HuH-7.5 (cell line): ENCODE data around the gene MED12.

Experiments used
- DNase-seq: peaks from one replicate; pipeline ENCODE4 v3.0.0; 2011; ENCODE audit warnings: low spot score

Gene MED12

GRCh38 chrX:71118032-71118984, at the start of gene MED12:
MED12 (plus strand) TSS chrX:71118596; CDS start chrX:71118755, 159 bp downstream.
- DNase-seq: peak; percentile 60

- DNase-seq: no peak
Observed at GRCh38 chrX:71070531-71070930, 47.9 kb upstream of the MED12 start.

GRCh38 chrX:71081330-71082123, 36.9 kb upstream of the MED12 start:
- no peak for DNase-seq

- no peak for DNase-seq
Observed at GRCh38 chrX:71082124-71082647, 36.2 kb upstream of the MED12 start.

DNA sequence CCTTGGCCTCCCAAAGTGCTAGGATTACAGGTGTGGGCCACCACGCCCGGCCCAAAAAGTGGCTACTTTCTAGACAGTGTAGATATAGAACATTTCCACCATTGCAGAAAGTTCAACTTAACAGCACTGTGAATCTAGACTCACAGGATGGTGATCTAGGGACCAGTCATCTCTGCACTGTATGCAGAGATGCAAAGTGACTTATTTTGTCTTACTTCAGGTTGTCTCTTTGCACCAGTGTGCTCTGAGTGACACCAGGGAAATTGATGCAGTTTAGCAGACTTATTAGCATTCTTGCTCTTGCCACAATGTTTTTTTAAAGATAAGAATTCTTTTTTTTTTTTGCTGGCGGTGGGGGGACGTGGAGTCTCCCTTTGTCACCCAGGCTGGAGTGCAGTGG, 35.6 kb upstream of the MED12 start:
- DNase-seq: no peak

- DNase-seq: no peak
Observed at GRCh38 chrX:71085900-71086299, 32.5 kb upstream of the MED12 start.

DNA sequence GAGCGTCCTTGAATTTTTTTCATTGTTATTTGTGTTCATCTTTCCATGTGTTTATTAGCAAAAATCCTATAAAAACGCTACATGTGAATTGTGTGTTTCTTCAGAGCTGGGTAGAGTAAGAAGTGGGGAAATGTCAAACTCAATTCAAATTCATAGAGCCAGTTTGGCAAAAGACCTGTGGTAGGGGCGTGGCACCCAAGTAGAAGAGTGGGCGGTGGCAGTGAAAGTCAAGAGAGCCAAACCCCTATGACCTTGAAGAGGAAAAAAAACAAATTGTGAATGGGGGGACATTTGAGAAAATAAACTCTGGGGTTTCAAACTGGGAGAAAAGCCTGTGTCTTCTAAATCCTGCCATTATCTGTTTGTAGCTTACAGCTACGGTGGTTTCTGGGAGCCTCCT, 27.1 kb upstream of the MED12 start:
- DNase-seq: no peak

DNA sequence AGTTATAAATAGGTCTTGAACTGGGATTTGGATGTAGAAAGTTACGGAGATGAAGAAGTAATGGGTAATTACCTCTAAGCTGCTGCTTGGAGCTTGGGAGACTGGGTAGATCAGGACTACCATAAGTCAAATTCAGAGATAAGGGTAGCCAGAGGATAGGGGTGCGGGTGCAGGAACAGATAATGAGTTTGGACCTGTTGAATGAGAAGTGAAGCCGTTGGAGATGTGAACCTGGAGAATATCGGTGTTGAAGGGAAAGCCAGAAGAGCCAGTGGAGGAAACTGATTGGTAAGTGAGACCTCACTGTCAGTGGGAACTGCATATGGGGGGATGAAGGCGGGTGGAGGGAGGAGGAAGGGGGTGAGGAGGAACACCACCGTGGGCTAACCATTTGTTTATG, 23.4 kb upstream of the MED12 start:
- DNase-seq: no peak

DNA sequence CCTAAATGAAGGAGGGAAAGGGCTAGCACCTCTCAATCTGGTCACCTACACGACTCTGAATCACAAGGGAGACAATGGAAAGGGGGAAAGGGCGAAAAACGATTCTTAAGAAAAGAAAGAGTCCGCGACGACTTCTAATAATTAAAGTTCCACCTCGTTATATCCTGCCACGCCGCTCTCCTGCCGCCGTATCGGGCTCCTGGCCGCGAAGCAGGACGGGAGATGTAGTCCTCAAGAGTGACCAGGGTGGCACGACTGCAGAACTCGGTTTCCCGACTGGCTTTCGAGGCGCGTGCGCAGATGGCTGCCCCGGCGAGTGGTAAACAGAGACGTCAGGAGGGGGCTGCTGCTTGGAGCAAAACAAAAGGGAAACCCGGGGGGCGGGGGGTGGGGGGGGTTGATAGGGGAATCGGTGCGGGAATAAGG, 22.8 kb upstream of the MED12 start, which contains the start of gene FOXO4:
TSS of gene FOXO4 (plus strand) at position 297 of the 426 bp plus-strand sequence. CDS start 678 bp downstream, outside the sequence.
- DNase-seq: peak; percentile 81

DNA sequence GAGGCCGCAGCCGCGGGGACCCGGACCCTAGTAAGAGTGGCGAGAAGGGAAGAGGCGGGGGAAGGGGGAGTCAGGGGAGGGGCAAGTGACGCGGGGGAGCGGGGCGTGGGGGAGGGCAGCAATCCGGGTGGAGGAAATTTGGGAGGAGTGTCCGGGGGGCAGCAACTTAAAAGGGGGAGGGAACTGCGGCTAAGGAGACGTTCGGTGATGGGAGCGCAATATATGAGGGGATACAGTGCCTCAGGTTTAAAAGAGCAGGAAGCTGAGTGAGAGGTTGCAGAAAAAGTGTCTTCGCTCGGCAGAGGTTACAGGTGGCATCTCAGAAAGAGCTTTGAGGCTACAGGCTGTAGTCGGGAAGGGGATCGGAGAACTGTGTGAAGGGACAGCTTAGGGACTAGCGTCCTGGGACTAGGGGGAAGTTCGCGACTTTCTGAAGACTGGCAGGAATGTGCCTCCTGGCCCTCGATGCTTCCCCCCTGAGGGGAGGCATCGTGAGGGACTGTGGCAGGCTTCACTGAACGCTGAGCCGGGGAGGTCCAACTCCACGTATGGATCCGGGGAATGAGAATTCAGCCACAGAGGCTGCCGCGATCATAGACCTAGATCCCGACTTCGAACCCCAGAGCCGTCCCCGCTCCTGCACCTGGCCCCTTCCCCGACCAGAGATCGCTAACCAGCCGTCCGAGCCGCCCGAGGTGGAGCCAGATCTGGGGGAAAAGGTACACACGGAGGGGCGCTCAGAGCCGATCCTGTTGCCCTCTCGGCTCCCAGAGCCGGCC, 22.2 kb upstream of the MED12 start:
- peak; percentile 56 for DNase-seq

- DNase-seq: no peak
Observed at GRCh38 chrX:71096760-71097032, 21.7 kb upstream of the MED12 start.

DNA sequence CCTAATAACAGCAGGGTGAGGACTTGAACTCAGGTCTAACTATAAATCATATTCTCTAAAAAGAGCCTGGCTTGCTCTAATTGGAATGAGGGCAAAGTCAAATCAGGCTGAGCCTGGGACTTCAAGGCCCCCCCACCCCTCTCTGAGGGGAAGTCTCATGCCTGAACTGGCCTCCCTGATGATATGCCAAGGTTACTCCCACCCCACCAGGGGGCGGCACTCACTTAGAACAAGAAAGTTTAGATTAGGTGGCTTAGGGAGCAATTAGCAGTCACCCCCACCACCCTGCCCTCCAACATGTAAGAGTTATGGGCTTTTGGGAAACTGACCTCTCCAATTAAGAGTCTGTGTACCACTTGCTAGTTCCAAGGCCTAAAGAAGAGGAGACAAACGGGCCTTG, 20.1 kb upstream of the MED12 start:
- DNase-seq: no peak

DNA sequence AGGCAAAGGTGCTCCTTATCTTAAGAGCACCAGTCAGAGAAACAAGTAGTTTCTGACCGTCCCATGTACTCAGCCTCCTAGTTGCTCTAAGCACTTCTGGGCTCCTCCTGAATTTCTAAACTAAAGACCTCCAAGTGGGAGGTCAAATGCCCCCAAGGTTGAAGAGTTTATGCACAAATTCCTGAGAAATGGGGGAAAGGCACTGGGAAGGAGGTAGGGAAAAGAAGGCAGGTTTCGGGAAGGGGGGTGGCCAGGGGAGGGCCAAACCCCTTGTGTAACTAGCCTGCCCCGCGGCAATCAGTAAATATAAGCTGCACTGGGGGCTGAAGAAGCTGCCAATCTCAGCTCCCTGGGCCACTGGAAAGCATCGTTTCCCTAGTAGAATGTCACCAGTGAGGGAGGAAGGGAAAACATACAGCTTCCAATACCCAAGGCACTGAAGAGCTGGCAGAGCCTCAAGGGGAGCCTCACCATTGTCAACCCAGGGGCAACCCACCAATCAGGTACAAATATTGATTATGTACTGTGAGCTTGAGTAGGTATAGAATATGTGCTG, 19.4 kb upstream of the MED12 start:
- DNase-seq: no peak

GRCh38 chrX:71099736-71100135, 18.7 kb upstream of the MED12 start:
- DNase-seq: no peak

GRCh38 chrX:71100581-71101505, 17.6 kb upstream of the MED12 start:
- no peak for DNase-seq

- DNase-seq: no peak
Observed at GRCh38 chrX:71102292-71102691, 16.1 kb upstream of the MED12 start.

DNA sequence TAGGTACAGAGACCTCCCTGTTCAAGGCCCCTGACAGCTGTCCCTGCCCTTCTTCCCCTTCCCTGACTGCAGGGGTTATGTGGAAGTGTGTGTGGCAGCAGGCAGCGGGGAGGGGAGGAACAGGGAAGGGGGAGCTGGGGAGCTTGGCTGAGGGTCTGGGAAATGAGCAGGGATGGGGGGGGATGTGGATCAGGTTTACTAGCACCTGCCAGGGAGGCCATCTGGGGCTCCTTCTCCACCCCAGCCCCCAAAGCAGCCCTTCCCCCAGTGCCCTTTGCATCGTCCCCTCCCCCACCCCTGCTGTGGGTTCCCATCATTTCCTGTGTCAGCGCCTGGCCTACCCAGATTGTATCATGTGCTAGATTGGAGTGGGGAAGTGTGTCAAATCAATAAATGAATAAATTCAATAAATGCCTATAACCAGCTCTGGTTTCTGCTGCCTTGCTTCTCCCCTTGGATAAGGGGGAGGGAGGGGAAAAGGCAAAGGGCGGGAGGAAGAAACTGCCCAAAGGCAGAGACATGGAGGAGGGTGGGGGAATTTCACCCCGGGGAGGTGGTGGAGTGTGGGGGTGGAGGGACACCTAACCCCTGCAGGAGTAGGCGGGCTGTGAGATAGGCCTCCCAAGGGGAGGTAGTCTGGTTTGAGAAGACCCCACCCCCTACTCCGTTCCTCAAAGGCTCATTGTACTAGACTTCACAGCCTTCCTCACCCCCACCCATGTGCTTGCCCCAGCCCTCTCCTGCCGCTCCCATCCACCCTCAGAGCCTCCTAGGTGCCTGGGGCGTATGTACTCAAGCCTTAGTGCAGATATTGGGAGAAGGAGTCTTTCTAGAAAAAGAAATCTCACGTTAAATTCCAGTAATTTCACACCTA, 15.0 kb upstream of the MED12 start:
- no peak for DNase-seq

DNA sequence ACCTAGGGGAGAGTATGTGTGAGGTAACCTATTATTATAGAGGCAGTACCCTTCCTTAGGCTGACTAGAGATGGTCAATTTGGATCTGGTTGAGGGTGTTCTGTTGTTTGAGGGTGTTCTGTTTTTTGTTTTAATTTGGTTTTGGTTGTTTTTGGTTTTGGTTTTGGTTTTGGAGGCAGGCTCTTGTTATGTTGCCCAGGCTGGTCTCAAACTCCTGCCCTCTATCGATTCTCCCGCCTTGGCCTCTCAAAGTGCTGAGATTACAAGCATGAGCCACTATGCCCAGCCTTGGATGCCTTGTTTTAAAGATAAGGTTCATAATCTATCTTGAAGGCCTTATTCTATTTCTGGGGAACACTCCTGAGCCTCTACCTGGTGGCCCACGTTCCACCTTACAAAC, 12.8 kb upstream of the MED12 start:
- no peak for DNase-seq

DNA sequence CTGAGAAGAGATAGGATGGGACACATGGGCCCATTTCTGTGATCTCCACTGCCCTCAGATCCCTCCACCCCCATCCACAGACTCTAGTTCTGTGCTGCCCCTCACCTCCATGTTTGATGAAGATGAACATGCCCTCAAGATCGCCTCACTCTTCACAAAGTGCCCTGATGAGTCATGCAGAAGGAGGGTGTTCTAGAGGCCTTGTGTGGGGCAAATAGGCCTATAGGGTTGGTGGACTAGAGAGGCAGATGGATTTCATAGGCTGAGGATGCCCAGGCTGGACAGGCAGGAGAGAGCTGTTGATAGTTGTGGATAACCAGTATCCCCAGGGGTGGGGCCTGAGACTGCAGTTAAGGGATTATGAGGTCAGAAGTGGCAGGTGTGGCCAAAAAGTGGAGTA, 12.0 kb upstream of the MED12 start, which contains the start of gene CXorf65:
TSS of gene CXorf65 (minus strand) at position 314 of the 400 bp plus-strand sequence. CDS start at position 130, 184 bp downstream.
- no peak for DNase-seq
